Peyer's patch (tissue), 4 donors: ENCODE data around the gene PPARA. TPM values are rescaled to one million over a fixed set of nuclear protein-coding genes. Genes with fewer than 3 reads are reported as not detected.

Source experiments
- DNase-seq, 3 donors: peaks; one replicate each; pipeline ENCODE4 v3.0.0-alpha.2; 2017 to 2019
- H3K27ac ChIP-seq, 4 donors: fragments of 200-600 bp; sonication (generic); one replicate each; pipeline ENCODE4 v1.5.1; 2016 to 2019
- H3K27me3 ChIP-seq, 2 donors: fragments of 200-600 bp; sonication (generic); one replicate each; pipeline ENCODE4 v1.5.1; 2019
- H3K36me3 ChIP-seq, 3 donors: fragments of 200-600 bp; sonication (generic); one replicate each; pipeline ENCODE4 v1.5.1; 2016 to 2019
- H3K4me1 ChIP-seq, 4 donors: fragments of 200-600 bp; sonication (generic); one replicate each; pipeline ENCODE4 v1.5.1; 2016 to 2019
- H3K4me3 ChIP-seq, 4 donors: fragments of 200-600 bp; sonication (generic); 1 replicate in 3 of 4; 2 replicates in 1 of 4; pipeline ENCODE4 v1.5.1; 2016 to 2019; ENCODE audit warnings: mild to moderate bottlenecking in 1 of 4
- H3K9me3 ChIP-seq, 4 donors: fragments of 200-600 bp; sonication (generic); one replicate each; pipeline ENCODE4 v1.5.1; 2016 to 2019; ENCODE audit warnings: mild to moderate bottlenecking in 1 of 4
- CTCF ChIP-seq, 6 experiments: fragments of 450-650 bp in 4 of 6; fragments of 200-600 bp in 2 of 6; sonication (generic) in 1 of 6; IDR thresholded peaks; one replicate each; pipeline ENCODE4 v1.5.1; 2017 to 2019; ENCODE audit warnings: antibody characterized with exemption in 6 of 6, mild to moderate bottlenecking in 3 of 6, moderate library complexity in 1 of 6
- POLR2A ChIP-seq, 2 donors: fragments of 450-650 bp; IDR thresholded peaks; one replicate each; pipeline ENCODE4 v1.5.1; 2017; ENCODE audit warnings: antibody characterized with exemption in 2 of 2, mild to moderate bottlenecking in 2 of 2, moderate library complexity in 2 of 2
- total RNA-seq, 4 donors: library from RNA; depleted of rRNA; stranded (reverse); fragments of >200 nt; gene quantifications; one replicate each; pipeline ENCODE4 v1.1.0, GENCODE V29; 2016

Gene PPARA
- total RNA-seq, 4 donors from 2014 or later: 21.5 to 231 (median 189) TPM

- no peak overlapping the region for H3K4me3 ChIP-seq
- H3K36me3 ChIP-seq: peaks cover 0 to 48% (median 0%) of the 10 kb centered on the region in 3 donors
- no peaks in the 10 kb centered on the region for H3K27me3 ChIP-seq
- H3K9me3 ChIP-seq: no peaks in the 10 kb centered on the region
- no peak for DNase-seq
- H3K27ac ChIP-seq: peak overlapping the region in 2 of 4 donors; percentile 9 to 56
- TF ChIP-seq POLR2A (IDR thresholded peaks at IDR 0.05): no peak
- no peak for TF ChIP-seq CTCF (IDR thresholded peaks at IDR 0.05)
- H3K4me1 ChIP-seq: peaks cover 6 to 17% (median 14%) of the 10 kb centered on the region in 4 donors
Measured at GRCh38 chr22:46241396-46242007, 91.2 kb downstream of the PPARA start.

- H3K4me1 ChIP-seq: peaks cover 6 to 17% (median 14%) of the 10 kb centered on the region in 4 donors
- H3K36me3 ChIP-seq: peaks cover 0 to 43% (median 0%) of the 10 kb centered on the region in 3 donors
- no peak overlapping the region for H3K4me3 ChIP-seq
- H3K27me3 ChIP-seq: no peaks in the 10 kb centered on the region
- no peak for DNase-seq
- TF ChIP-seq CTCF (IDR thresholded peaks at IDR 0.05) (no peak), POLR2A (IDR thresholded peaks at IDR 0.05) (no peak)
- no peaks in the 10 kb centered on the region for H3K9me3 ChIP-seq
- no peak overlapping the region for H3K27ac ChIP-seq
Measured at GRCh38 chr22:46242076-46242475, 91.8 kb downstream of the PPARA start.

GRCh38 chr22:46244771-46245170, 94.4 kb downstream of the PPARA start:
- no peaks in the 10 kb centered on the region for H3K9me3 ChIP-seq
- H3K4me3 ChIP-seq: no peak overlapping the region
- H3K27me3 ChIP-seq: no peaks in the 10 kb centered on the region
- peaks cover 0 to 19% (median 0%) of the 10 kb centered on the region in 3 donors for H3K36me3 ChIP-seq
- peaks cover 6 to 24% (median 11%) of the 10 kb centered on the region in 4 donors for H3K4me1 ChIP-seq
- DNase-seq: no peak
- TF ChIP-seq POLR2A (IDR thresholded peaks at IDR 0.05): no peak
- TF ChIP-seq CTCF (IDR thresholded peaks at IDR 0.05): no peak
- no peak overlapping the region for H3K27ac ChIP-seq

GRCh38 chr22:46245511-46245910, 95.2 kb downstream of the PPARA start:
- Histone ChIP-seq H3K36me3 (peaks cover 0 to 15% (median 0%) of the 10 kb centered on the region in 3 donors), H3K4me3 (no peak overlapping the region), H3K9me3 (no peaks in the 10 kb centered on the region), H3K27ac (no peak overlapping the region), H3K4me1 (peaks cover 1 to 17% (median 4%) of the 10 kb centered on the region in 4 donors), H3K27me3 (no peaks in the 10 kb centered on the region)
- no peak for DNase-seq
- TF ChIP-seq CTCF (IDR thresholded peaks at IDR 0.05): no peak
- no peak for TF ChIP-seq POLR2A (IDR thresholded peaks at IDR 0.05)

- Histone ChIP-seq H3K27ac (no peak overlapping the region), H3K27me3 (no peaks in the 10 kb centered on the region), H3K36me3 (peaks cover 0 to 15% (median 0%) of the 10 kb centered on the region in 3 donors), H3K9me3 (no peaks in the 10 kb centered on the region), H3K4me3 (no peak overlapping the region), H3K4me1 (peaks cover 0 to 19% (median 5%) of the 10 kb centered on the region in 4 donors)
- no peak for DNase-seq
- TF ChIP-seq POLR2A (IDR thresholded peaks at IDR 0.05) (no peak), CTCF (IDR thresholded peaks at IDR 0.05) (no peak)
Measured at GRCh38 chr22:46246178-46246577, 95.9 kb downstream of the PPARA start.
